HG02884 (cell line): ENCODE results near the gene STRN3.

ENCODE experiments used
- ATAC-seq: cut with Tn5 transposase; IDR thresholded peaks from one replicate; pipeline ENCODE4 v1.9.1; 2021; ENCODE audit warnings: mild to moderate bottlenecking, moderate library complexity; ENCODE audit not compliant: unreplicated experiment

STRN3 gene

GRCh38 chr14:30874999-30875787 lies 151.0 kb downstream of the STRN3 start:
- peak; percentile 24 for ATAC-seq

GRCh38 chr14:30874120-30874998 lies 151.8 kb downstream of the STRN3 start, which contains the start of gene COCH:
Gene COCH, plus strand, starts transcription at chr14:30874559. Its CDS starts 380 bp downstream, at chr14:30874939.
- peak; percentile 66 for ATAC-seq

GRCh38 chr14:30873308-30874119 lies 152.7 kb downstream of the STRN3 start:
- ATAC-seq, result no peak

- ATAC-seq, result no peak
Observed at GRCh38 chr14:30872602-30873001, 153.6 kb downstream of the STRN3 start.

GRCh38 chr14:30869551-30870155 lies 156.5 kb downstream of the STRN3 start:
- ATAC-seq, result no peak

GRCh38 chr14:30868736-30869135 lies 157.4 kb downstream of the STRN3 start:
- ATAC-seq, result no peak

- no peak for ATAC-seq
Observed at GRCh38 chr14:30864934-30865333, 161.2 kb downstream of the STRN3 start.

- ATAC-seq, result no peak
Observed at GRCh38 chr14:30861200-30861599, 165.0 kb downstream of the STRN3 start.

GRCh38 chr14:30855345-30856037 lies 170.7 kb downstream of the STRN3 start:
- no peak for ATAC-seq

- ATAC-seq, result peak; percentile 63
Observed at GRCh38 chr14:30854492-30854891, 171.7 kb downstream of the STRN3 start.

- ATAC-seq, result no peak
Observed at GRCh38 chr14:30853946-30854345, 172.2 kb downstream of the STRN3 start.

- ATAC-seq, result no peak
Observed at GRCh38 chr14:30849983-30850382, 176.2 kb downstream of the STRN3 start.

- peak; percentile 93 for ATAC-seq
Observed at GRCh38 chr14:30849354-30849753, 176.8 kb downstream of the STRN3 start.

- no peak for ATAC-seq
Observed at GRCh38 chr14:30848449-30849240, 177.5 kb downstream of the STRN3 start.
